ENCODE measurements around the gene SLIT1.

The SLIT1 gene

DNA sequence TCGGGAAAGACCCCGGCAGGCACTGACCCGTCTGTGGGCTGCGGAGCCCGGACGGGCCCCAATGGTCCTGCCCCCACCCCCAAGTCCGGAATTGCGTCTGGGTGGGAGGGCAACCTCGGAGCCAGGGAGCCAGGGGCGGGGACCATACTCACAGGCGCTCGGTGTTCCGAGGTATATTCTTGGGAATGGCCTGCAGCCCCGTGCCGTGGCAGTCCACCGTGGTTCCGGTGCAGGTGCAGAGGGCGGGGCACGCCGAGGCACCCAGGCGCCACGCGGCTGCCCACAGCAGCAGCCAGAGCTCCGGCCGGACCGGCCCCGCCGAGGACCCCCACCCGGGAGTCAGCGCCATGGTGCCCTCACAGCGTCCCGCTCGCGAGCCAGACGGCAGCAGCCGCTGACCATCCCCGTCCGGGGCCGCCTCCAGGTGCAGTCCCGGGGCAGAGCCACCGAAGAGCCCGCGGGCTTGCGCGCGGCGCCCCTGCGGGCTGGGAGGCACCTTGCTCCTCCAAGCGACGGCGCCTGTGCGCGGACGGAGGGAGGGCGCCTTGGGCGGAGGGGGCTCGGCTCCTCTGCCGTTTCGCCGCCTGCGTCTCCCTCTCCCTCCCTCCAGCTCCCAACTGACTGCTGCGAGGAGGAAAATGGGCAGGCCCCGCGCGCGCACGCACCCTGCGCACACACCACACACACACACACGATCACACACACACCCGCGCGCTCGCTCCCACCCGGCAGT lies at the start of gene SLIT1:
SLIT1 (minus strand) TSS at position 634 of the 733 bp plus-strand sequence; CDS start at position 349, 285 bp downstream.
- in situ Hi-C loops (cut with MboI; ENCODE audit: low sequenced_read_pairs): no loop called here

DNA sequence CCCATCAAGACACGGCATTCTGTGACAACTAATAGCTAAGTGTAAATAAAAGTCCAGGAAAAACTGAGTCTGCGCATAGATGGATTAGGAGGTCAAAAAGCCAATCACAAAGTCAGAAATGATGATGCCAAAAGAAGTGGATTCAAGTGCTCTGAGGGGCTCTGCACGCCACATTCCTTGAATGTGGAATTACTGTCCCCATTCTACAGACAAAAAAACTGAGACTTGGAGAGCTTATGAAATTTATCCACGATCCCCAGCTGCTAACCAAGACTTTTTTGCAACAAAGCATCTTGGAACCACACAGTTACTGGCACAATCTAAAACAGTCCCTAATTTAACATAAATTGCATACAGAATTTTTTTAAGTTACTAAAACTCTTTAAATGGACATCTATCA lies 49.6 kb upstream of the SLIT1 start:
- in situ Hi-C loops (cut with MboI; ENCODE audit: low sequenced_read_pairs): no loop called here

DNA sequence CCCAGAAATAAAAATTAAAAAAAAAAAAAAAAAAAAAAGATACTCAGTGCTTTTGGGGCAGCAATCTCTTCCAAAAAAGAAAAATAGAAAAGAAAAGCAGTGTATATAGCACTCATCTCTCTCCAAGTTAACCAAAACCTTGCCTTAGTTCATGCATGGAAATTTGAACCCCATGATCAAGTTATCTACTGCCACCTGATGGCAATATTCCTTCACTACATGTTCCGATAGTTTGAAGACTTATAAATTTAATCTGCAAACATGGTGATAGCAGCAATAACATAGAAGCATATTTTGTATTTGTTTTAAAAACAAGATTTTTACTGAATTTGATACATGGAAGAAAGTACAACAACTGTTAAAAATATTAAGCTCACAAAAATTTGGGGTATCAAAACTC lies 48.6 kb upstream of the SLIT1 start:
- in situ Hi-C loops (cut with MboI; ENCODE audit: low sequenced_read_pairs): no loop called here

DNA sequence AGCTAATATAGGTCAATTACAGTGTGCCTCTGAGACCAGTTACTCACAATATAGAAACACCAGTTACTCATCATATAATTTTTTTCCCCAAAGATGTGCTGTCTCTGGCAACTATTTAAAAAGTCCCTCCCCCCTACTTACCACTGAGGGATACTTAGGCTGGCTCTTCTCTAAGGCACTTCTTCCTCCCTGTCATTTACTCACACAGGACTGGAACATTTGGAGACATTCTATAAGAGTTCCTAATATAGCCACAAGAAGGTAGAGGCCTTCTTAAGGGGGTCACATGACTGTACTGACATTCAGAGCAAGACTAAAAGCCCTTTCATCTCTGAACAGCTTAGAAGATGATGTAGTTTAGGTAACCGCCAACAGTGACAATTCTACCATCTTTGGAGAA lies 44.4 kb upstream of the SLIT1 start:
- in situ Hi-C loops (cut with MboI; ENCODE audit: low sequenced_read_pairs): no loop called here

DNA sequence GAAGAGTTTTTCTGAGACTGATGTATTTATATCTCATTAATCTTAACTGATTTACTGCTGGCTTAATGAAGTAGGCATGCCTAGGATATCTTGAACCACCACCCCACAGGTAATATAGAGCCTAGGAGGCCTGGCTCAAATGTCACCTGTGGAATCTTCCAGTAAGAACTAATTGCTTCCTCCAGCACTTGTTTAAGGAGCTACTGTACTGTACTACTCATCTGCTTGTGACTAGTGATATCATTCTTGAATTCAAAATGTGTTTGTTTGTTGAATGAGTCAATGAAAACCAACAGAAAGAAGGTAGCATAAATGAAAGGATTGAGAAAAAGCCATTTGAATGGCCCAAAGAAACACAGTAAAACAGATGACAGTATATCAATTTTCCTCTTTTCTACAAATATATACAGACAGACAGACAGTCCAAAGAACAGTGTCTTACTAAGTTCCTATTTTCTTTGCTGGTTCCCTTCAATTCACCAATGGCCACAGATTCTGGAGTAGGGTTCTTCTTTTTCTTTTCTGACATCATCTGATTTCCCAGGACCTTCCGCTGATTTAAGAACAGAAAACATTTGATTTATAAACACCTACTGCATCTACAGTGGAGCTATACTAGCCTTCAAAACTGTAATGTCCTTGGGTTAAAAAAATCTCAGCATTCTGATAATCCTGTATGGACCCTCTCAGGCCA lies 43.7 kb upstream of the SLIT1 start:
- in situ Hi-C loops (cut with MboI; ENCODE audit: low sequenced_read_pairs): no loop called here

DNA sequence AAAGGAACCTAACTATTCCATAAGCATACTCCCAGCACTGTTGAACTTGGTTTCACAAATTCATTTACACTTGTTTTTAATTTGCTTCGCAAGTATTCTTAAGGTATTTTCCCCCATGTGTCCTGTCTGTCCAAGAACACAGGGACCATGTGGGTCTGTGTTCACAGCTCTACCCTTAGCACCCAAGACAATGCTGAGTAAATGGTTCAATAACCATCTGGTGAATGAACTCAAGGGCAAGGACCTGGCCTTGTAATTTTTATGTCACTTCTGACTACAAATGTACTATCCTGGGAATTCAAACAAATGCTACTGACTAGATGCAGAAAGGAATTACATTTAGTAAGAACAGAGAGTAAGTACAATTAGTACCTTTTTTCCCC lies 43.0 kb upstream of the SLIT1 start:
- in situ Hi-C loops (cut with MboI; ENCODE audit: low sequenced_read_pairs): no loop called here

DNA sequence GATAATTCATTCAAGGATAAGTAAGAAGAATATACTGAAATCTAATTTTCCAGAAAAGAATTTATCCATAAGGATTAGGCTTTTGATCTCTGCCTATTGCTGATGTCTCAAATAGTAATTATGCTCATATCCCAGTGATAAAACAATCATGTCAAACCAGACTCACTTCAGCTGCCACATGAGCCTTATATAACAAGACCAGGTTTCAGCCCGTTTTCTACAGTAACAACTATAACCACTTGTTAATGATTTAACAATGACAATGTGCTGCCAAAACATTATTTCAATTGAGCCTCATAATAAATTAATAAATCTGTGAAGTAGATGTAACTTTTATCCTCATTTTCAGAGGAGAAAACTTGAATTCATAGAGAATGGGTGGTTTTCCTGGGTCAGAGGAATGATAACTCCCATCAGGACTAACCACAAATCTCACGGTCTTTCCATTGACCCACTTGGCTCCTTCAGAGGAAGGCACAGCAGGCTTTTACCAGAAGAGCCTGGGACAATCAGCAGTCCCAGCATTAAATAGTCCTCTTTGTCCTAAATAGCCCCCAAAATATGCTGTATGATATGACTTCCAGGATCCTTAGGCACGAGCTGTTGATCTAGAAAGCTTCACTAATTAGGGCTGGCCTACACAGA lies 42.5 kb upstream of the SLIT1 start:
- in situ Hi-C loops (cut with MboI; ENCODE audit: low sequenced_read_pairs): no loop called here

DNA sequence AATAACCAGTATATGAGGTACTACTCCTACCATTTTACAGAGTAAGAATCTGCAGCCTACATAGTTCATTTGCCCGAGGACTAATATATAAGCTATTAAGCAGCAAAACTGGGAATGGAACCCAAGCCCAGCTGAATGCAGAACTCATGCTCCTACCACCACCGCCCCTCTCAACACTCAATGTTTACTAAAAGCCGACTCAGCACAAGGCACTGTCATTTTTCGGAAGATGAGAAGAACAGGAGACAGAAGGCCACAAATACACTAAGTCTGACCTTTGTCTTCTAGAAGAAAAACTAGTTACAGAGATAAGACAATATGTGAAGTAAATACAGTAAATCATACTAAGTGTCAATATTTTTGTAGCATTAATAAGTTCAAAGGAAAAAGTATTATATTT lies 40.6 kb upstream of the SLIT1 start:
- in situ Hi-C loops (cut with MboI; ENCODE audit: low sequenced_read_pairs): no loop called here

DNA sequence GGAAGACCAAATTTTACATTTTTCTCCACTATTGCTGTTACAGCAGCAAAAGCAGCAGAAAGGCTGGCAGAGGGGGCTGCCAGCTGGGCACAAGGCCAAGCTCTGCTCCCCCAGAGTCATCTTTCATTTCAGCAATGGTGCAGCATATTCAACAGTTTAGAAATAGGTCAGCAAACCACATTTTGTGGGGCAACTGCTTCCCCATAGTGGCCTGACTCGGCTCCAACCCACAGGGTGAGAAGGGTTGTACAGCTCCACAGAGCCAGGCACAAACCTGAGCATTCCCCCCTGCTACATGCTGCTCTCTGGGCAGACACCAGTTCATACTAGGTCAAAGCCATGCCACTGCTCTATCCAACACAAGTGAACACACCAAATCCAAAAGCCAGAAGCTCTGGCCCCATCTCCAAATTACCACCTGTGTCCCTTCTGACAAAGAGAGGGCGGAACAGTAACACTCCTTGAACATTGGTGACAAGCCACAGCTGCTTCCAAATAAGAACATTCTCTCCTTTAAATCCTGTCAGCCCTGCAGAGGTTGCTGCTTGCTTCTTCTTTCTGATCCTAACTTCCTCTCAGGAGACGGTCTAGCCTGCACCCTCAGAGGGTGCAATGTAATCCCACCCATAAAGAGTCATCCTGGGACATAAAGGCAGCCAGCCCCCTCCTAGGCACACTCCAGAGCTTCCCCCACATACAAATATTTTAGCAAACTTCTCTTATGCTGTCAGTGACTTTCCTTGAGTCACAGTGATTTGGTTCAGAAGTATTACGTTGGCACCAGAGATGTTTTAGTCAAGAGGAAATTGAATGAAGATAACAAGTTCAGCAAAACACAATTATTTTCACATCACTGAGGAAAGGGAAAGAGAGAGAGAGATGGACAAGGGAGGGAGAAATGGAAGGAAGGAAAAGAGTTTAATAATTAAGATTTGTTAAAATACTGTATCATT lies 39.0 kb upstream of the SLIT1 start:
- in situ Hi-C loops (cut with MboI; ENCODE audit: low sequenced_read_pairs): no loop called here

DNA sequence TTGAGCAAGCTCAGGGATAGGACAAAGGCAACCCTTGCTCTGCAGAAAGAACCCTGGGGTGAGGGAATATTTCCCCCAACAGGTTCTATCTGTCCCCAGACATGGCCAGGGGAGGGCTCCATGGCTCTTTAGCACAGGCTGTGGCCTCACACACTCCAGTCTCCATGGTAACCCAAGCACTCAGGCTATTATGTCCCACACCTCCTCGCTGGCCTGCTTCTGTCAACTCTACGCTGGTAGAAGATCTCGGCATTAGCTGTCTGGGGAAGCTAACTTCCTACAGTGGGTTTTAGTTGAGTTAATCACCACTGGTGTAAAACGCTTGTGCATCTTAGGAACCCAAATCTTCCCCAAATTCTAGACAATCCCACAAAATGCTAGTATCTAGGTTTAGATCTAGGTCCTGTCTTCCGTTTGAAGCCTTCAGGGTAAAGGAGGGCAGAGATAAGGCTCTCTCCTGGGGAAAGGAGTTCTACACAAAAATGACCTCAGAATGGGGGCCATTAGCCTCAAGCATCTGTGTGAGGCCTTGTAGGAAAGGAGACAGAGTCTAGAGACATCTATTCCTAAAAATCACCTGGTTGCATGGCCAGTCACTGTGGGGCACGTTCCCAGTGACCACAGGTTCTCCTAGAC lies 36.7 kb upstream of the SLIT1 start:
- in situ Hi-C loops (cut with MboI; ENCODE audit: low sequenced_read_pairs): no loop called here

DNA sequence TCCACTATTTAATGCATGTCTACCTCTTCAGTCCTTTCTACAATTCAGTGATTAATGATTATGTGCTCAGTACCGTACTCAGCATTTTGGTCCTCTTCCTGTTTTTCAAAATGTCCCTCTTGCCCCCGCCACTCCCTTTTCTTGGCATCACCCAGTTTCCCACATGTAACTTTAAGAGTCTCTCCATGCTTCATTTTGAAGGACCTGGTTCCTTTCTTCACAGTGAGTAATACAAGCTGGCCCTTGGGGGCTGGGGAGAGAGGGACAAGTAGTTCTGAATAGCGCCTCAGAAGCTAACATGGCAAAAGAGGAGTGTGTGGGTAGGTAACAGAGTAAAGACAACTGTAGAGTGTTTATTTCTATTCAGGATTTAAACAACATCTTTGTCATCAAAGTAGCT lies 34.6 kb upstream of the SLIT1 start:
- in situ Hi-C loops (cut with MboI; ENCODE audit: low sequenced_read_pairs): no loop called here

DNA sequence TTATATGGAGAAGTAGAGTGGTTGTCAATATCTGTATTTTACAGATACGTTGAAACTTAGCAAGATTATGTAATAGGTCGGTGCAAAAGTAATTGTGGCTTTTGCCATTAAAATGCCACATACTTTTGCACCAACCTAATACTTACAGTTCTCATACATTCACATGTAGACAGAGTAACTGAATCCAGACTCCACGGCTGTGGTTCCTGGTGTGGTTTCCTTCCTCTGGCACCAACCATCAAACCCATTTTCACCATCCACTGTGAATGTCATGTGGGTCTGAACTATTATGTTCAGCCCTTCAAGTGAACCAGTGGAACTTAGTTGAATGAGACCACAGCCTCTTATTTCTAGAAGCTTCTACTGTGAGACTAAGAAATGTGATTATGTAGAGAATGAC lies 31.5 kb upstream of the SLIT1 start:
- in situ Hi-C loops (cut with MboI; ENCODE audit: low sequenced_read_pairs): no loop called here

DNA sequence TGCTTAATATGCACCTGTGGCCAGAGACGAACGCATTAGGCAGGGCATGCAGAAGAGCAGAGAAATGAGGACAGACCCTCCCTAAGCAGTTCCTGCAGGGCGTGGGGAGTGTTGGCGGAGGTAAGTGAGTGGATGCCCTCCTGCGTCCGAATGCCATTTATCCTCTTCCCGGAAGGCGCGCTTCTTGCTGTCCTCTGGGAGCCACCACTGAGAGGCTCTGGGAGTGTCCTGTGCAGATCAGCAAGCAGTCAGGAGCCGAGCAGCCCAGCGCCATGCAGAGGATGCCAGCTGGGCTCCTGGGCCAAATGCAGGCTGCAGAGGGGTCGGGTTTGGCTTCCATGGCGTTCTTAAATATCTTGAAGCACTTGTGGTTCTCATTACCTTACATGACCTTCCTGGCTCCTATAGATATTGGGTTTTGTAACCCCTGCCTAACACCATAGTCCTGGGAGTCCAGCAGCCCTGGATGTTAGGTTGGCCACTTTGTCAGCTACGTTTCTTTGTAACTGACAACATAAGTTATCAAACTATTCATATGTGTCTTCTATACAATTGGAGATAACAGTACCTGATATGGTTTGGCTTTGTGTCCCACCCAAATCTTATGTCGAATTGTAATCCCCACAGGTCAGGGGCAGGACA lies 30.0 kb upstream of the SLIT1 start:
- in situ Hi-C loops (cut with MboI; ENCODE audit: low sequenced_read_pairs): no loop called here

DNA sequence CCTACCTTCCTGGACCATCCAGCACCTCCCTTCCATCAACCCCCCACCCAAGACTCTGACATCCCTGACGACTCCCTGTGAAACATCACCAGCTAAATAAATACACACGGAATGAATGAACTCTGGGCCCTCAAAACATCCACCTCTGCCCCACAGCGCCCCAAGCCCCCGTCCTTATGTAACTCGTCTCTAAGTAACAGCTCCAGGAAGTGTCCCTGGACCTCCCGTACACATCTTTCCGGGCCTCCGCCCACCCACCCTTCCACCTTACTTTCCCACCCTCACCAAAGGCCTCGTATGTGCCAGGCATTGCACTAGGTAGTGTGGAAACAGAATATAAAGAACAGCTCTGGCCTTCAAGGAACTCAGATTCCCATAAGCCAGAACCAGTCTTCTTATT lies 27.7 kb upstream of the SLIT1 start:
- in situ Hi-C loops (cut with MboI; ENCODE audit: low sequenced_read_pairs): no loop called here

DNA sequence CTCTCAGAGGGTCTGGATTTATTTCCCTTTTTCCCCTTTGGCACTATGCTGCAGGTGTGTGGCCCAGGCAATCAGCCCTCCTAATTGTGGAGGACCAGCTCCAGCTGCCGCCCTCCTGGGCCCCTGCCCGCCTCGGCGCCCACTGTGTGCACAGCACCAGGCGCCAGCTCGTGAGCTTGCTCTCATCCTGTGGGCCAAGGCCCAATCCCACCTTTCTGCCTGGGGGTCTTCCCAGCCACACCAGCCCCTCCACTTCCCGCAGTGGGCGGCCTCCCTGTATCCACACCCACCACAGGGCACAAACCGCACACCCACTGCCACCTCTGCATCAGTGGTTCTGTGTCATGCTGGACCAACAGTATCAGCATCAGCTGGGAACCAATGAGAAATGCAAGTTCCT lies 25.5 kb upstream of the SLIT1 start:
- in situ Hi-C loops (cut with MboI; ENCODE audit: low sequenced_read_pairs): no loop called here

DNA sequence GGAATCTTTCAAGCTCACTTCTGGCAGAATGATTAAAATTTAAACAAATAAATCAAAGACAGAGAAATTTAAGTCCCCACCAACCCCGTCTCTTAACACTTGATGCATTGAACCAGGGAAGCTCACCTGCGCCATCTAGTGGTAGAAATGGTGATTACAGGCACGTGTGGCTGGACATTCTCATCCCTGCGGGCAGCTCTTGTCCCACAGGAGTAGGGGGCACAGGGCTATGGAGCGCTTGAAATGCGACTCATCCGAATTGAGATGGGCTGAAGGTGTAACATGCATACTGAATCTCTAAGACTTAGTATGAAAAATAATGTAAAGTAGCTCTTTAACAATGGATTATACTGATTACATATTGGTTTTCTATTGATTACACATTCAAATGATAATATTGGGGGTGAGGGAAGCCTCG lies 24.8 kb upstream of the SLIT1 start:
- in situ Hi-C loops (cut with MboI; ENCODE audit: low sequenced_read_pairs): no loop called here

DNA sequence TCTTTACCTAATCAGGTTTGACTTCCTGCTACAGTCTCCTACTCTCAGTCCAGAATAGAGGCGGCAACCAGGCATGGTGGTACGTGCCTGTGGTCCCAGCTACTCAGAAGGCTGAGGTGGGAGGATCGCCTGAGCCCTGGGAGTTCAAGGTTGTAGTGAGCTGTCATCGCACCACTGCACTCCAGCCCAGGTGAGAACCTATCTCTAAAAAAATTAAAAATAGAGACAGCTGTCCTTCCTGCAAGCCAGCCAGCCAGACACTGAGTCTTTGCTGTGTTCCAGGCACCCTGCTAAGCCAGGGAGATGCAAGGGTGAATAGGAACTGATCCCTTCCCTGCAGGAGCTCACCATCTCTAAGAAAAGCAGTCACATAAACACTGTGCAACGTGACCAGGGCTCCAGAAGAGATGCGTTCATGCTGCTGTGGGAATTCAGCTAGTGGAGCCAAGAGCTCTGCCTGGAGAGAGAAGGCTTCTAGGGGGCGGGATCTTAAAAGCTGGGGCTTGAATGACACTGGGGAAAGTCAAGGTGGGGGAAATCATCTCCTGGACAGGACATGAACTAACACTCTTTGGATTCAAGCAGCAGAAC lies 22.1 kb upstream of the SLIT1 start:
- in situ Hi-C loops (cut with MboI; ENCODE audit: low sequenced_read_pairs): no loop called here

DNA sequence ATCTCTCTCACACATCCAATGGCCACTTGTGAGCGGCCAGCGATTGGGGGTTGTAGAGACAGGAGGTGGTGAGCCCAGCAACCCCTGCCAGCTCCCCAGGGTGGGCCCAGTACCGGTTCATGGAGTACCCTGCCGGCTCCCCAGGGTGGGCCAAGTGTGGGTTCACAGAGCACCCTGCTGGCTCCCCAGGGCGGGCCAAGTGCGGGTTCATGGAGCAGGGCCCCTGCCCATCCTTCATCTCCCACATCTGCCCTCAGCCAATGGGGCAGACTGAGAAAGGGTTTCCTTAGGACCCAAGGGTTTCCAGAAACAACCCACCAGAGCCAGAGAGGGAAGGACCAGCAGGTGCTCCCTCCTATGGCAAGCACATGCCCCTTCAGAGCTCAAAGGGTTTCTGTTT lies 21.4 kb upstream of the SLIT1 start:
- in situ Hi-C loops (cut with MboI; ENCODE audit: low sequenced_read_pairs): no loop called here

DNA sequence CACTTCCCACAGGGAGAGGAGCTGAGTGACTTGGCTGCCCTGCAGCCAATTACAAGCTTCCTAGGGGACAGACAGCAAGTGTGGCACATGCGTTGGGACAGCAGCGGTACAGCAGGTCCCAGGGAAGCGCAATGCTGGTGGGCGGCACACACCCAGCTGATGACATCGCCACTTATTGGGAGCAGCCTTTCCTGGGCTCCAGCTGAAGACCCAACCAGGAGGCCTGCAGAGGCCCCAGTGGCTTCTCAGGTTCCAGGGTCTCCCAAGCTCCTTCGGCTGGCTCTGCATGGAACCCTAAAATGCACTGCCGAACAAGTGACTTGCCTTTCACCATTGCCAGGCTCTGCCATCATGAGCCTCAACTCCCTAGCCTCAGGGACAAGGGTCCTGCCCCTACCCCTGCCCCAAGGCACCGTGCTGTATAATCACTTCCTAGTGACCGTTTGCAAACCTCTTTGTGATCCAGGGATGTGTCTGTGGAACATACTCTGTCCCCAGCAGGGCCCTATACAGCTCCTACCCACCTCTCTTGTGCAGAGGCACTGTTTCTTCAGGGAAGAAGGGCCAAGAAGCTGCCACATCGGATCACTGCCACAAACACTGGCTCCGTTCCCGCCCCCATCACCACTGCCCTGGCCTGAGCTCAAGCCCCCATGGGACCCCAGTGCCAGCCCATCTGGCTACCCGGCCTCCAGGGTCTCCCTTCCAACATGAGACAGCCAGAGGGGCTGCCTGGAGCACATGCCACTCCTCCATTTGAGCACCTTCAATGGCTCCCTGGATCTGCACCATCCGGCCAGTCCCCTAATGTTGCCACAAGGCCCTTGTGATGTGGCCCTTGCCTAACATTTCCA lies 19.3 kb upstream of the SLIT1 start:
- in situ Hi-C loops (cut with MboI; ENCODE audit: low sequenced_read_pairs): no loop called here
